NOMO-1 treated with dmso at 0.1 percent for 144 hours (cell line): Measurements from ENCODE around the gene CNGA4.

ENCODE experiments used
- DNase-seq: peaks from one replicate; lab custom pipeline; 2025; ENCODE audit not compliant: unreplicated experiment; lab: John Stamatoyannopoulos, UW

The CNGA4 gene

GRCh38 chr11:6238902-6239301, at the start of gene CNGA4:
Gene CNGA4 (plus strand): TSS chr11:6239089. CDS start chr11:6239207, 118 bp downstream.
- DNase-seq: no peak

- peak; percentile 56 for DNase-seq
Observed at GRCh38 chr11:6191742-6192141, 47.1 kb upstream of the CNGA4 start.

GRCh38 chr11:6194065-6194581, 44.8 kb upstream of the CNGA4 start:
- DNase-seq: no peak

GRCh38 chr11:6196396-6196795, 42.5 kb upstream of the CNGA4 start:
- no peak for DNase-seq

- no peak for DNase-seq
Observed at GRCh38 chr11:6197466-6198200, 41.3 kb upstream of the CNGA4 start.

- DNase-seq: no peak
Observed at GRCh38 chr11:6199174-6199810, 39.6 kb upstream of the CNGA4 start, which contains the start of gene OR52W1. Gene OR52W1 (plus strand): TSS chr11:6199224. CDS start chr11:6199224, 0 bp downstream.

GRCh38 chr11:6200975-6201374, 37.9 kb upstream of the CNGA4 start:
- peak; percentile 84 for DNase-seq

GRCh38 chr11:6201481-6201880, 37.4 kb upstream of the CNGA4 start:
- peak; percentile 56 for DNase-seq

GRCh38 chr11:6202041-6202440, 36.8 kb upstream of the CNGA4 start:
- no peak for DNase-seq

- no peak for DNase-seq
Observed at GRCh38 chr11:6203327-6203726, 35.6 kb upstream of the CNGA4 start.

GRCh38 chr11:6204706-6205105, 34.2 kb upstream of the CNGA4 start:
- peak; percentile 55 for DNase-seq

- no peak for DNase-seq
Observed at GRCh38 chr11:6205366-6205765, 33.5 kb upstream of the CNGA4 start, which contains the start of gene C11orf42. Gene C11orf42 (plus strand): TSS chr11:6205557. CDS start chr11:6205616, 59 bp downstream.

GRCh38 chr11:6206456-6207180, 32.3 kb upstream of the CNGA4 start:
- no peak for DNase-seq

GRCh38 chr11:6209801-6210200, 29.1 kb upstream of the CNGA4 start:
- no peak for DNase-seq

GRCh38 chr11:6210274-6210955, 28.5 kb upstream of the CNGA4 start:
- DNase-seq: no peak

- no peak for DNase-seq
Observed at GRCh38 chr11:6214530-6214929, 24.4 kb upstream of the CNGA4 start.

- DNase-seq: no peak
Observed at GRCh38 chr11:6216501-6216900, 22.4 kb upstream of the CNGA4 start.

GRCh38 chr11:6217722-6218121, 21.2 kb upstream of the CNGA4 start:
- DNase-seq: no peak

GRCh38 chr11:6219359-6219758, 19.5 kb upstream of the CNGA4 start:
- no peak for DNase-seq

GRCh38 chr11:6223854-6224253, 15.0 kb upstream of the CNGA4 start:
- DNase-seq: no peak

GRCh38 chr11:6224421-6224820, 14.5 kb upstream of the CNGA4 start:
- no peak for DNase-seq
